NCI-H510A treated with DMSO at 0.1 percent for 48 hours (cell line): ENCODE results near the gene TERT.
"Not testable (repeated sequence)": the region's sequence is repeated elsewhere in the genome, so short reads cannot be mapped to it uniquely, and the experiment has no call there.

Experiments
- DNase-seq: peaks from one replicate; lab custom pipeline; 2025; lab: John Stamatoyannopoulos, UW

Gene TERT

DNA sequence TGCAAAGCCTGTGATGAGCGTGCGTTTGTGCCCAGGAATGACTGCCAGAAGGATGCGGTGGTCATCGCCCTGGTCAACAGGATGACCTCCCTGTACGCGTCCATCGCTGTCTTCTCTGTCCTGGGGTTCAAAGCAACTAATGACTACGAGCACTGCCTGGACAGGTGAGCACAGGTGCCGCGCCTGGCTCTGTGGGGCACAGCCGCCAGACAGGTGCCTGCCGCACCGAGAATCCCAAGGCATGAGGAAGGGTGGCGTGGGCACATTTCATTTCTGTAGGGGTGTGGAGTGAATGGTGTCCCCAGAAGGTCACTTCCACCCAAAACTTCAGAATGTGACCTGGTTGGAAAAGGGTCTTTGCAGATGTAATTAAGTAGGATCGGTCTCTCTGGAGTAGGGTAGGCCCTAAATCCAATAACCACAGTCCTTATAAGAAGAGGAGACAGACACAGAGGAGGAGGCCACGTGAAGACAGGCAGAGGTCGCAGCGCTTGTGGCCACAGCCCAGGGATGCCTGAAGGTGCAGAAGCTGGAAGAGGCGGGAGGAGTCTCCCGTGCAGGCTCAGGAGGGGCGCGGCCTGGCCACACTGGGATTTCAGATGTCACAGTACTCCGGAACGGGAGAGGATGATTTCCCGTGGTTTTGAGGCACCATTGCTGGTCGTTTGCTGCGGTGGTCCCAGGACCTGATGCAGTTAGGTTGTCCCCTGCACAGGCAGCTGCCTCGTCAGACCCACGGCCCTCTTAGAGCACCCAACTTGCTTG lies 54.2 kb downstream of the TERT start:
- no peak for DNase-seq

- DNase-seq = no peak
These were observed 55.2 kb downstream of the TERT start for GRCh38 chr5:1239505-1240251.

- no peak for DNase-seq
These were observed 59.0 kb downstream of the TERT start for GRCh38 chr5:1235838-1236237.

DNA sequence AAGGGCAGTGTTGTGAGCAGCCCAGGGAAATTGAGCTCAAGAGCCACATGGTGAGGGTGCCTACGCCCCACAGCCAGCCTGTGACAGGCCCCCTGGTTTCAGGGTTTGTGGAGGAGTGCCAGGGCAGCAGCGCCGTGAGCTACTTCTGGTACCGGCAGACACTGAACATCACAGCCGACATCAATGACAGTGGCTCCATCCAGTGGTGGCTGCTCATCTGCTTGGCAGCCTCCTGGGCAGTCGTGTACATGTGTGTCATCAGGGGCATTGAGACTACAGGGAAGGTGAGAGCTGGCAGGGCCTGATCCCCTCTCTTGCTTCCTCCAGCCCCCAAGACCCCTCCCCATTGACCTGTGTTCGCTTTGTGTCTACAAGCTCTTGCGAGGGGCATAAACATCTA lies 59.5 kb downstream of the TERT start:
- no peak for DNase-seq

DNA sequence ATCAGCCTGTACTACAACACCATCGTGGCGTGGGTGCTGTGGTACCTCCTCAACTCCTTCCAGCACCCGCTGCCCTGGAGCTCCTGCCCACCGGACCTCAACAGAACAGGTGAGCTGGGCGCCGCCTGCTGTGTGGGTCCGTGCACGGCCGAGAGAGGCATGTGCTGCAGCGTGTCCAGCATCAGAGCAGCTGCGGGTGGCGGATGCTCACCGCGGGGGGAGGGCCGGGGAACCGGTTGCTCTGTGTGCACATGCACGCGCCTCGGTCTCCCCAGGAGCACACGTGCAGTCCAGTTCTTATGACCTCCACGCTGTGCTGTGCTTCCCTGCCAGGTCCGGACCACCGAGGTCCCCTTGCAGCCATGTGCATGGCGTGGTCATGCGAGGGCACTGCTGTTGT lies 62.1 kb downstream of the TERT start:
- no peak for DNase-seq

- no peak for DNase-seq
These were observed 63.4 kb downstream of the TERT start for GRCh38 chr5:1231354-1231905.

- DNase-seq = no peak
These were observed 64.3 kb downstream of the TERT start for GRCh38 chr5:1230551-1230950.

DNA sequence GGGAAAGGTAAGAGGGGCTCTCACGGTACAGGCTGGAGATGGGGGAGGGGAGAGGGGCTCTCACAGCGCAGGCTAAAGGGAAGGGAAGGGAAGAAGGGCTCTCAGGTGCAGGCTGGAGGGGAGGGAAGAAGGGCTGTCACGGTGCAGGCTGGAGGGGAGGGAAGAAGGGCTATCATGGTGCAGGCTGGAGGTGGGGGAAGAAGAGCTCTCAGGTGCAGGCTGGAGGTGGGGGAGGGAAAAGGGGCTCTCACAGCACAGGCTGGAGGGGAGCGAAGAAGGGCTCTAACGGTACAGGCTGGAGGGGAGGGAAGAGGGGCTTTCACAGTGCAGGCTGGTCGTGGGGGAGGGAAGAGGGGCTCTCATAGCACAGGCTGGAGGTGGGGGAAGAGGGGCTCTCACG lies 65.0 kb downstream of the TERT start:
- no peak for DNase-seq

DNA sequence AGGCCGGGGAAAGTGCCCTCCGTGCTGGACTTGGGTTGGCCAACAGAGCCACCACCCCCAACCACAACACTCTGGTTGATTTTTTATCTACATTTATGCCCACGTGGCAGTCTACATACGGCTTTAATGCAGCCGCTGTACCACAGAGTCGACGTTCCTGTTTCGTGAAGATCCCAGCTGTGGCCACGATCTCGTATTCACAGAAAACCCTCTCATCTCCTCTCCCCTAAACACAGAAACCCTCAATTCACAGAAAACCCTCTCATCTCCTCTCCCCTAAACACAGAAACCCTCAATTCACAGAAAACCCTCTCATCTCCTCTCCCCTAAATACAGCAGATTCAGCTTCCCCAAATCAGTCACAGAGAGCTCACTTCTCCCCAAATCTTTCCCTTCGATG lies 65.8 kb downstream of the TERT start:
- not testable (repeated sequence) for DNase-seq

GRCh38 chr5:1228120-1228519 lies 66.7 kb downstream of the TERT start:
- no peak for DNase-seq

- peak; percentile 98 for DNase-seq
These were observed 67.2 kb downstream of the TERT start for GRCh38 chr5:1227667-1228066.

DNA sequence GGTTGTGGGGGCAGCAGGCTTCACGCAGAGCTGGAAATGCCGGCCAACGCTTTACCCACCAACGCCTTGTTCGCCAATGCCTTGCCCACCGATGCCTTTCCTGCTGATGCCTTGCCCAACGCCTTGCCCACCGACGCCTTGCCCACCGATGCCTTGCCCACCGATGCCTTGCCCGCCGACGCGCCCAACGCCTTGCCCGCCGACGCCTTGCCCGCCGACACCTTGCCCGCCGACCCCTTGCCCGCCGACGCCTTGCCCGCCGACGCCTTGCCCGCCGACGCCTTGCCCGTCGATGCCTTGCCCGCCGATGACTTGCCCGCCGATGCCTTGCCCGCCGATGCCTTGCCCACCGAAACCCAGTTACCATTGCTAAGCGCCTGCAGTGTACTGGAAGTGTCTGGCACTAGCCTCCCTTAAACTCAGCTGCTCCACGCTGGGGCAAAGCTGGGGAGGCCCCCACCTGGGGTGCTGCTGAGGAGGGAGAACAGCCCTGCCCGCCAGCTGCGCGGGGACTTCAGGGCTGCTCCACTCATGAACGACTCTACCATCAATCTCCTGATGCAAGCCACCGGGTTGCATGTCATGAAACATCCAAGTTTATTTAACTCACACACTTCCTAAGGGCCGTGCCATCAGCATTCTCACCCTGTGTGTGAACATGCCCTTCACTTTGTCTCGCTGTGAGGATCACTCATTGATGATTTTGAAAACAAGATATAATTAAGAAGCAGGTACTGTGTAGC lies 67.9 kb downstream of the TERT start:
- DNase-seq = no peak

GRCh38 chr5:1226231-1226630 lies 68.6 kb downstream of the TERT start:
- DNase-seq = no peak

GRCh38 chr5:1225081-1225480 lies 69.8 kb downstream of the TERT start, which contains the start of gene SLC6A18:
Gene SLC6A18 (plus strand): TSS chr5:1225381. CDS start chr5:1225478, 97 bp downstream.
- DNase-seq = no peak

GRCh38 chr5:1224631-1225030 lies 70.2 kb downstream of the TERT start:
- no peak for DNase-seq

GRCh38 chr5:1223278-1223670 lies 71.6 kb downstream of the TERT start:
- no peak for DNase-seq

GRCh38 chr5:1222621-1223277 lies 72.1 kb downstream of the TERT start:
- no peak for DNase-seq

- DNase-seq = no peak
These were observed 72.7 kb downstream of the TERT start for GRCh38 chr5:1222147-1222546.

DNA sequence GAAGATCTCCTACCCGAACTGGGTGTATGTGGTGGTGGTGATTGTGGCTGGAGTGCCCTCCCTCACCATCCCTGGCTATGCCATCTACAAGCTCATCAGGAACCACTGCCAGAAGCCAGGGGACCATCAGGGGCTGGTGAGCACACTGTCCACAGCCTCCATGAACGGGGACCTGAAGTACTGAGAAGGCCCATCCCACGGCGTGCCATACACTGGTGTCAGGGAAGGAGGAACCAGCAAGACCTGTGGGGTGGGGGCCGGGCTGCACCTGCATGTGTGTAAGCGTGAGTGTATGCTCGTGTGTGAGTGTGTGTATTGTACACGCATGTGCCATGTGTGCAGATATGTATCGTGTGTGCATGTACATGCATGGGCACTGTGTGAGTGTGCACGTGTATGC lies 73.1 kb downstream of the TERT start:
- DNase-seq = no peak

DNA sequence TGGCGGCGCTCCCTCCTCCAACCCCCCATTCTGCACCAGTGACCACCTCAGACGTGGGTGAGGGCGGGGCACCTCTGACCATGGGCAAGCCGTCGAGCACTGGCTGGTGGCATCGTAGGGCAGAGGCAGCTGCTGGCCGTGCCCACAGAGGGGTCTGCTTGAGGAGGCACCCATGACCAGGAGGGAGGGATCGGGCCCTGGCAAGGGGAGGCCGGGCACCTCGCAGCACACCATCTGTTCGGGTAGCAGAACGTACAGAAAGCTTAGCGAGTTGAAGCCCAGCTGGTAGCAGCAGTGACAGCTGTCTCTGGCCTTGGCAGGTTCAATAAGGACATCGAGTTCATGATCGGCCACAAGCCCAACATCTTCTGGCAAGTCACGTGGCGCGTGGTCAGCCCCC lies 74.0 kb downstream of the TERT start:
- DNase-seq = no peak

DNA sequence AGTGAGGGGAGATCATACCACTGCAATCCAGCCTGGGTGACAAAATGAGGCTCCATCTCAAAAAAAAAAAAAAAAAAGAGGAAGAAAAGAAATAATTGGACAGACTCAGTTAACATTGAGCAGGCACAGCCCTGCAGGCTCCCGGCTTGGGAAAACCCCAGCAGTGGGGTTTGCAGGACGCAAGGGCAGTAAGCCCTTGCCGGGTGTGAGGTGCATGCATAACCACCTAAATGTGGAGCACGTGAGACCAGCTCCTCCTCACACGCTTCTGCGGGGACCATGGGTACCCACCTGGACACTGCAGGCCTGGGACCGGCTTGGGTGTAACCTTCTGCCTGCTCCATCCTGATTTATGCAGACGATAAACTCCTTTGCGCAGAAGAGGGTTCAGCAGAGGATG lies 74.5 kb downstream of the TERT start:
- DNase-seq = no peak

DNA sequence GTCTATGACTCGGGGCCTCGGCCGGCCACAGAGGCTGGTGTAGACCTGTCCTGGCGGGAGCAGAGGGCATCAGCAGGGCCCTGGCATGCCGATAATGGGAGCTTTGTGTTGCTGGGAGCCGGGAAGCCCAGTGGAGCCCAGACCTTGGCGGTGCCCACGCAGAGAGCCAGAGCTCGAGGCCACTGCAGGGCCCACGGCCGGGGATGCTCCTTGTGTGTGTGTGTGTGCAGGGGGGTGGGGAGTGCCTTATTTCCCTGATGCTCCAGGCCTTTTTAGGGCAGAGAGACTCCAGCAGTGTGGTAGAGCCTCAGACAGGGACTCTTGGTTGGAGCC lies 75.1 kb downstream of the TERT start:
- no peak for DNase-seq
